Fibroblast of villous mesenchyme (primary cell): Measurements from ENCODE around the gene ZNF536. TPM values are rescaled to one million over a fixed set of nuclear protein-coding genes. Genes with fewer than 3 reads are reported as not detected.

ENCODE experiments used
- DNase-seq: peaks from one replicate; pipeline ENCODE4 v3.0.0-alpha.2; 2010; ENCODE audit warnings: low read depth
- H3K4me3 ChIP-seq: 2 replicates; pipeline ENCODE4 v1.5.1; 2011; ENCODE audit warnings: low read depth, mild to moderate bottlenecking, low read length
- CTCF ChIP-seq: IDR thresholded peaks from 2 replicates; pipeline ENCODE4 v1.5.1; 2012; ENCODE audit warnings: low read depth, mild to moderate bottlenecking, low read length; ENCODE audit not compliant: insufficient read depth
- total RNA-seq: library from RNA; depleted of rRNA; stranded (reverse); fragments of >200 nt; gene quantifications from 2 replicates; pipeline ENCODE4 v1.2.3, GENCODE V29; 2012

Gene ZNF536
- total RNA-seq, 1 donor = not detected

DNA sequence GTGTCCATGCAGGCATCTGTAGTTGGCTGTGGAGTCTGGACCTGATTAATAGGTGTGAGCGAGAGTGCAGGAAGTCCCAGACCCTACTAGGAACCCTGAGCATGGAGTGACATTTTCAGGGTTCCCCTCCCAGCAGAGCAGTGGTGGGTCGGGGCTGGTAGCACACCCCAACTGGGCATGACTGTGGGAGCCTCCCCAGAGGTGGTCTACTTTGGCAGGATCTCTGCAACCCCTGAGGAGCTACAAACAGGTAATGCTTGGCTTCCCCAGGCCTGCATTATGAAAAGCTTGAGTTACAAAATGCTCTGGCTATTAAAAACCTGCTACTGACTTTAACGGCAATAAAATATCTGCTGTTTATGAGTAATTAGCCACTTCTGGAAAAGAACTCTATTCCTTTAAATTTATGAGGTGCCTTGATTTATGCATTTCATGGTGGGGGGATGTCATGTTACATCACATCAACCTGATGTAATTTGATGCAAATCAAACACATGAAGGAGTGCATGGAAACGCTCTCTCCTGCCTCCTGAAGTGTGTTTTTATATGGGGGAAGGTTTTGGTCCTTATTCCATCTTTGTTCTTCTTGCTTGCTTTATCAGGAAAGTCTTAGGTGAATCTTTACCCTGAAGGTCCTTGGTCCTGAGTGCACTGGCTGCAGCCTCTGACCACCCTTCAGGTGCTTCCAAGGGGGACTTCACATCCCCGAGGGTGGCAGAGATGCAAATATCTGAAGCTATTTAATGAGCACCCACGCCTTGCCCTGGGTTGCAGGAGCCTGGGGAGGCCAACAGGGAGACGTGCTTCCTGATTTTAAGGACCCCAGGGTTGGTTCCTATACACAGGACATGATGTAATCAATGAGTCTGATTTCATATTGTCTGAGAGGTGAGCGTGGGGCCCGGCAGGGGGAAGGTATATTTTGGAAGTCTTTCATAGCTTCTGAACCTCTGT, 54.0 kb downstream of the ZNF536 start:
- no peak for DNase-seq
- no peak for TF ChIP-seq CTCF
- no peak overlapping the region for H3K4me3 ChIP-seq

DNA sequence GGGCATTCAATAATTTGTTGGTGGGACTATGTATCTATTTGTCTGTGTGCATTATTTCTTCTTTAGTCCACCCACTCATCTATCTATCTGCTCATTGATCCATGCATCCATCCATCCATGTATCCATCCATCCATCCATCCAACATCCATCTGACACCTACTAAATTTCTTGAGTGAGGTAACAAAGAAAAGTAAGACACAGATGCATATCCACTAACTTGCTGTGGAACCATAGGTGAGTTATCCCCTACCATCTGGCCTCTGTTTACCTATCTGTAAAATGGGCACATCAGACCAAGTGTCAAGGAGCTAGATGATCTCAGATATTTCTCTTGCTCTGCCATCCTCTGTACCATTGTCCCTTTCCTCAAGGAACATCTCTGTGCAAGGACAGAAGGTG, 54.7 kb downstream of the ZNF536 start:
- no peak for DNase-seq
- no peak for TF ChIP-seq CTCF
- H3K4me3 ChIP-seq = no peak overlapping the region

DNA sequence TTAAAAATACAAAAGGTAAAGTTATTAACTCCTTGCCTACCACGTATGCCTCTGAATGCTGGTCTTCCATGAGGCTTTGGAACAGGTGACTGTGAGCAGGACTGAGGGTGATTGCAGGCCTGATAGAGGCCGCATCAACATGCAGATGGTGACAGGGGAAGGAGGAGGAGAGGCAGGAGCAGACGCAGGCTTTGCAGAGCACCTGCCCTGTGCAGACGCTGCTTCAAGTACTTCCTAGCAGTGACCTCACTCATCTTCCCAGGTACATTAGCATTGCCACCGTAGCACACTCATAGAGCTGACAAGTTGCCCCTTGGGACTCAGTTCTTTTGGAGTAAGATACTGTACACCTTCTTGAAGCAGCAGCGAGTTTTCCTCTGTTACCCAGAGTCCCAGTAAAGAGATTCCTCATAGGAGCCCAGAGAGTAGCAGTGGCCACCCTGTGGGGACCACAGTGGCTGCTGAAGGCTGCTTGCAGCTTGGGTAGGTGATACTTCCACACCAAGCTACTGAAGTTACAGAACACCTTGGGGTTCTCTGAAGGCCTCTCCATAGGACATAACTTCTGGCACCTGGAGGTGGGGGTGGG, 56.0 kb downstream of the ZNF536 start:
- TF ChIP-seq CTCF = no peak
- DNase-seq = no peak

GRCh38 chr19:30428844-30429243, 56.7 kb downstream of the ZNF536 start:
- DNase-seq = no peak
- TF ChIP-seq CTCF = no peak
- no peak overlapping the region for H3K4me3 ChIP-seq

More for the DNA sequence above, 56.0 kb downstream of the ZNF536 start:
- H3K4me3 ChIP-seq = no peak overlapping the region

DNA sequence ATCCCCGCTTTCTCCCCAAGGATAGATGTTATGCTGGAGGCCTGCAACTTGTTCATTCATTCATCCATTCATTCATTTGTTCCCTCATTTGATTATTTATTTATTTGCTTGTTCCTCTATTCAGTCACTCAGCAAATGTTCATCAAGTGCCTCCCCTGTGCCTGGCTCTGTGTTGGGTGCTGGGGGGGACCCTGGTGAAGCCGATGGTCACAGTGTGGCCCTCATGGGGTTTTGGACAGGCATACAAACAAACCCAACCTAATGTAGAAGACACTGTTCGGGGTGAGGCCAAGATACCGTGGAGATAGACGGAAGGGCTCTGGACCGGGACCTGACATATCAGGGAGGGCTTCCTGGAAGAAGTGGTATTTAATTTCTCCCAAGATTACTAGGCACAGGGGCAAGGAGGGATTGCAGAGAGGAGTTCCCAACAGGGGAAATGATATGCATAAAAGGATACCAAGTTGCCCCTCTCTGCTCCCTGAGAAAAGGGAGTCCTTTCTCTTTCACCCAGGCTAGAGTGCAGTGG, 58.1 kb downstream of the ZNF536 start:
- no peak overlapping the region for H3K4me3 ChIP-seq
- no peak for TF ChIP-seq CTCF
- no peak for DNase-seq

GRCh38 chr19:30431591-30431990, 59.4 kb downstream of the ZNF536 start:
- DNase-seq = no peak
- no peak for TF ChIP-seq CTCF
- no peak overlapping the region for H3K4me3 ChIP-seq
